Measurements from ENCODE around the gene TARS2.

- TF ChIP-seq CTCF (IDR thresholded peaks at IDR 0.05) (no peak), POLR2A (IDR thresholded peaks at IDR 0.05) (no peak)
Measured at GRCh38 chr1:150511551-150511950, 24.3 kb downstream of the TARS2 start.

Data from testis (tissue), 2 donors.